IPS DF 6.9 (cell line): ENCODE measurements around the gene MISP3.
"Not testable (repeated sequence)": the region's sequence is repeated elsewhere in the genome, so short reads cannot be mapped to it uniquely, and the experiment has no call there.

Experiments
- DNase-seq: peaks from one replicate; pipeline ENCODE4 v3.0.0-alpha.2; 2013; ENCODE audit warnings: low read depth, low spot score
- H3K27ac ChIP-seq: one replicate; pipeline ENCODE4 v1.5.1; 2013; ENCODE audit warnings: low read length, control low read depth
- H3K27me3 ChIP-seq: 2 replicates; pipeline ENCODE4 v1.6.1; 2013; ENCODE audit warnings: mild to moderate bottlenecking, low read length; ENCODE audit not compliant: control insufficient read depth, insufficient read depth
- H3K36me3 ChIP-seq: 2 replicates; pipeline ENCODE4 v1.6.1; 2013; ENCODE audit warnings: low read length; ENCODE audit not compliant: control insufficient read depth, insufficient read depth
- H3K4me1 ChIP-seq: 2 replicates; pipeline ENCODE4 v1.6.1; 2013; ENCODE audit warnings: low read length; ENCODE audit not compliant: control insufficient read depth, insufficient read depth
- H3K4me3 ChIP-seq: 2 replicates; pipeline ENCODE4 v1.5.1; 2013; ENCODE audit warnings: mild to moderate bottlenecking, low read length
- H3K9me3 ChIP-seq: 2 replicates; pipeline ENCODE4 v1.6.1; 2013; ENCODE audit warnings: low read length, inconsistent platforms; ENCODE audit not compliant: control insufficient read depth, insufficient read depth
- WGBS: extraction: QIAGEN DNeasy Blood & Tissue Kit; methylation state at CpG from one replicate; pipeline ENCODE4 v1.1.7; 2013; ENCODE audit warnings: mixed read lengths, missing lambda C conversion rate; ENCODE audit not compliant: insufficient read length, insufficient coverage; 5-methylcytosine and 5-hydroxymethylcytosine counted together

The MISP3 gene

DNA sequence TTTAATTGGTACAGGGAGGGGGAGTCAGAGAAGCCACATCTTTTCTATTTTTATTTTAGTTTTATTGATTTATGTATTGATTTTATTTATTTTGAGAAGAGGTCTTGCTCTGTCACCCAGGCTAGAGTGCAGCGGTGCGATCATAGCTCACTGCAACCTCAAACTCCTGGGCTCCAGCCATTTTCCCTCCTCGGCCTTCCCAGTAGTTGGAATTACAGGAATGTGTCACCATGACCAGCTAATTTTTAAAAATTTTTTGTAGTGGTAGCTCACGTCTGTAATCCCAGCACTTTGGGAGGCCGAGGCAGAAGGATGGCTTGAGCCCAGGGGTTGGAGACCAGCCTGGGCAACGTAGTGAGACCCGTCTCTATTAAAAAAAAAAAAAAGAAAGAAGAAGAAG is 36.9 kb upstream of the MISP3 start:
- H3K9me3 ChIP-seq, result no peaks in the 10 kb centered on the region
- no peaks in the 10 kb centered on the region for H3K36me3 ChIP-seq
- no CpG with 5 or more reads among the region's 7 CpGs for WGBS
- H3K27ac ChIP-seq, result no peak overlapping the region
- no peak for DNase-seq
- no peaks in the 10 kb centered on the region for H3K27me3 ChIP-seq
- no peak overlapping the region for H3K4me3 ChIP-seq
- no peaks in the 10 kb centered on the region; the same call in 1 of the 2 replicates for H3K4me1 ChIP-seq

DNA sequence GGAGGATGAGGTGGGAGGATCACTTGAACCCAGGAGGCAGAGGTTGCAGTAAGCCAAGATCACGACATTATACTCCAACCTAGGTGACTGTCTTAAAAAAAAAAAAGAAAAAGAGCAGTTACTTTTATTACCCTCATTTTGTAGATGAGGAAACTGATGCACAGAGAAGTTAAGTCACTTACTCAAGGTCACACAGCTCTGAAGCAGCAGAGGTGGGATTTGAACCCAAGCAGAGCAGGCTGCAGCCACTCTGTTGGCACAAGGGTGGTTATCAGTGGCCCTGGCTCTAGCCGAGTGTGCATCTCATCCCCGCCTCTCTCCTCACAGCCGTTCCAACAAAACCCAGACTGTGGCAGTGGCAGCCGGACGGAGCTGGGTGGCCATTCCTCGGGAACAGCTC is 33.4 kb upstream of the MISP3 start:
- WGBS, result no CpG with 5 or more reads among the region's 7 CpGs
- Histone ChIP-seq H3K4me1 (no peaks in the 10 kb centered on the region), H3K27me3 (no peaks in the 10 kb centered on the region), H3K4me3 (no peak overlapping the region), H3K36me3 (no peaks in the 10 kb centered on the region; the same call in 1 of the 2 replicates), H3K9me3 (no peaks in the 10 kb centered on the region), H3K27ac (no peak overlapping the region)
- no peak for DNase-seq

DNA sequence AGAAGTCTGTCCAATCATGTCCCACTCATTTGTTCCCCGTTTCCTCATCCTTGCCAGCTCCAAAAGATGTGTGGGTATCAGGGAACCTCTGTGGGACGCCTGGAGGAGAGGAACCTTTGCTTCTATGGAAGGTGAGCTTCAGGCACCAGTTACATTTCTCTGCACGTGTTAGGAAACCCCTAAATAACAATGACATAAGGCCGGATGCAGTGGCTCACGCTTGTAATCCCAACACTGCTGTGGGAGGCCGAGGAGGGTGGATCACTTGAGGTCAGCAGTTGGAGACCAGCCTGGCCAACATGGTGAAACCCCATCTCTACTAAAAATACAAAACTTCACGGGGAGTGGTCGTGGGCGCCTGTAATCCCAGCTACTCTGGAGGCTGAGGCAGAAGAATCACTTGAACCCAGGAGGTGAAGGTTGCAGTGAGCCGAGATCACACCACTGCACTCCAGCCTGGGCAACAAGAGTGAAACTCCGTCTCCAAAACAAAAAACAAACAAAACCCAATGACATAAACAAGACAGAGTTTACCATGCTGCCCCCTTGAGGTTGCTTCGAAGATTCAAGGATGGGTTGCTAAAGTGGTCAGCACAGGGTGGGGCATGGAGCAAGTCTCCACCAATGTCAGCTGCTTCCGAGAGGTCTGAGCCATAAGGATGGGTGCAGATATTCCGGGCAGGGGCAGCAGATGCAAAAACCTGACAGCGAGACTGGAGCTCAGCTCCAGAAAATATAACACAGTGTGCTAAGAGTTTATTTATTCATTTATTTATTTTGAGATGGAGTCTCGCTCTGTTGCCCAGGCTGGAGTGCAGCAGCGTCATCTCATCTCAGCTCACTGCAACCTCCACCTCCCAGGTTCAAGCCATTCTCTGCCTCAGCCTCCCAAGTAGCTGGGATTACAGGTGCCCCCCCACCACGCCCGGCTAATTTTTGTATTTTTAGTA is 29.7 kb upstream of the MISP3 start:
- WGBS, result no CpG with 5 or more reads among the region's 19 CpGs
- not testable (repeated sequence) for H3K4me3 ChIP-seq, DNase-seq

DNA sequence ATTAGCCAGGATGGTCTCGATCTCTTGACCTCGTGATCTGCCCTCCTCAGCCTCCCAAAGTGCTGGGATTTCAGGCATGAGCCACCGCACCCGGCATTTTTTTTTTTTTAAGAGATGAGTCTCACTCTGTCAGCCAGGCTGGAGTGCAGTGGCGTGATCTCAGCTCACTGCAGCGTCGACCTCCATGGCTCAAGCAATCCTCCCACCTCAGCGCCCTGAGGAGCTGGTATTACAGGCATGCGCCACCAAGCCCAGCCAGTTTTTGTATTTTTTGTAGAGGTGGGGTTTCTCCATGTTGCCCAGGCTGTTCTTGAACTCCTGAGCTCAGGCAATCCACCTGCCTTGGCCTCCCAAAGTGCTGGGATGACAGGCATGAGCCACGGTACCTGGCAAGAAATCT is 24.7 kb upstream of the MISP3 start:
- not testable (repeated sequence) for DNase-seq, H3K9me3 ChIP-seq, H3K4me1 ChIP-seq, H3K36me3 ChIP-seq, H3K27me3 ChIP-seq, H3K27ac ChIP-seq, H3K4me3 ChIP-seq
- WGBS, result no CpG with 5 or more reads among the region's 10 CpGs

More for the DNA sequence above, 29.7 kb upstream of the MISP3 start:
- not testable (repeated sequence) for H3K4me1 ChIP-seq, H3K27ac ChIP-seq, H3K27me3 ChIP-seq, H3K36me3 ChIP-seq, H3K9me3 ChIP-seq

DNA sequence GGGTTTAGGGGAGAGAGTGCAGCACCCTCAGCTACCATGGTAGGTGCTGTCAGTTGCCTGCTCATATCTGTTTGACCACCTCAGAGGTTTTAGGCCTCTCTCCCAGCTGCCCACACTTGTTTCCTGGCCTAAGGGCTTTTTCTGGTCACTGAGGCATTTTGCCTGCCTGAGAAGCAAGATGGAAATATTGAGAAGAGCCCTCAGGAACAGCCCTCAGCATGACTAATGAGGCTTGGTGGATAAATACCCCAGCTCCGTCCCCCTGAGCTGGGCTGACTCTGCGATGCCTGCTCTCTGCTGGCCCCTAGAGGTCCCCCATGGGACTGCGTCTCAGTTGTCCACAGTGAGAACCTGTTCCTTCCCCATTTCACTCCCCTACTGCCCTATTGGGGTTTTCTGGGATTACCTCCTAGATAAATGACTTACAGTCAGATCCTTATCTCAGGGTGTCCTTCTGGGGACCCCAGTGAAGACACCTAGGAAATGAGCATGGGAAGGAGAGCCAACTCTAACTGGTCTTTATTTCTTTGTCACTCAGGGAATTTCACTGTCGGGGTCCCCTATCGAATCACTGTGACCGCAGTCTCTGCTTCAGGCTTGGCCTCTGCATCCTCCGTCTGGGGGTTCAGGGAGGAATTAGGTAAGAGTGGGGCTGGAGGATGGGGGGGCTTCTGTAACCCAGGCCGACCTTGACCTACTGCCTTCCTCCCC is 24.0 kb upstream of the MISP3 start:
- Histone ChIP-seq H3K27me3 (no peaks in the 10 kb centered on the region), H3K9me3 (no peaks in the 10 kb centered on the region), H3K36me3 (no peaks in the 10 kb centered on the region; the same call in 1 of the 2 replicates), H3K4me1 (no peaks in the 10 kb centered on the region), H3K27ac (no peak overlapping the region), H3K4me3 (no peak overlapping the region)
- DNase-seq, result no peak
- no CpG with 5 or more reads among the region's 8 CpGs for WGBS

DNA sequence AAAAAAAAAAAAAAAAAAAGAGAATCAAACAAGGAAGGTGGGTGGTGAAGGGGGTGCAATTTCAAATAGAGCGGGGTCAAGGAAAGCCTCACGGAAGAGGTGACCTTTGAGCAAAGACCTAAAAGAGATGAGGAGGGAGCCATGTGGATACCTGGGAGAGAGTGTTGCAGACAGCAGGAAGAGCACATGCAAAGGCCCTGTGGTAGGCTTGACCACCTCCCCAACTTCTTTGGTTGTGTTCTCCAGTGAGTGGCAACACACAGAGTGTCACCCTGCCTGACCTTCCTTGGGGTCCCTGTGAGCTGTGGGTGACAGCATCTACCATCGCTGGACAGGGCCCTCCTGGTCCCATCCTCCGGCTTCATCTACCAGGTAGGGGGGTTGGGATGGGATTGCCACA is 22.1 kb upstream of the MISP3 start:
- Histone ChIP-seq H3K27me3 (no peaks in the 10 kb centered on the region), H3K4me1 (no peaks in the 10 kb centered on the region), H3K36me3 (no peaks in the 10 kb centered on the region; the same call in 1 of the 2 replicates), H3K9me3 (no peaks in the 10 kb centered on the region), H3K27ac (no peak overlapping the region), H3K4me3 (no peak overlapping the region)
- DNase-seq, result no peak
- no CpG with 5 or more reads among the region's 4 CpGs for WGBS

DNA sequence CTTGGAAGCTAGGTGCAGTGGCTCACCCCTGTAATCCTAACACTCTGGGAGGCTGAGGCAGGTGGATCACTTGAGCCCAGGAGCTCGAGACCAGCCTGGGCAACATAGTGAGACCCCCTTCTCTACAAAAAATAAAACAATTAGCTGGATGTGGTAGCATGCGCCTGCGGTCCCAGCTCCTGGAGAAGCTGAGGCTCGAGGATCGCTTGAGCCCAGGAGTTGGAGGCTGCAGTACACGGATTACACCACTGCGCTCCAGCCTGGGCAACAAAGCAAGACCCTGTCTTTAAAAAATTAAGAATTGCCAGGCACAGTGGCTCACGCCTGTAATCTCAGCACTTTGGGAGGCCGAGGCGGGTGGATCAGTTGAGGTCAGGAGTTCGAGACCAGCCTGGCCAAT is 21.6 kb upstream of the MISP3 start:
- not testable (repeated sequence) for H3K36me3 ChIP-seq, H3K4me1 ChIP-seq, H3K4me3 ChIP-seq, H3K27ac ChIP-seq, H3K9me3 ChIP-seq, DNase-seq, H3K27me3 ChIP-seq
- no CpG with 5 or more reads among the region's 11 CpGs for WGBS

DNA sequence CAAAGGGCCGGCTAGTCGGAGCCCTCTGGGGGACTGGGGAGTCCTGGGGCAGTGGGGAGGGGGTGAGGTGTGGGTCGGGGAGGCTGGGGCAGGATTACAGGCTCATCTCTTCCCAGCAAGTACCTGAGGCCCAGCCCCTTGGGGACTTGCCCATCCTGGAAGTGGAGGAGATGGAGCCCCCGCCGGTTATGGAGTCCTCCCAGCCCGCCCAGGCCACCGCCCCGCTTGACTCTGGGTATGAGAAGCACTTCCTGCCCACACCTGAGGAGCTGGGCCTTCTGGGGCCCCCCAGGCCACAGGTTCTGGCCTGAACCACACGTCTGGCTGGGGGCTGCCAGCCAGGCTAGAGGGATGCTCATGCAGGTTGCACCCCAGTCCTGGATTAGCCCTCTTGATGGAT is 20.6 kb upstream of the MISP3 start:
- H3K4me3 ChIP-seq, result no peak overlapping the region
- H3K4me1 ChIP-seq, result no peaks in the 10 kb centered on the region
- no peak for DNase-seq
- no peaks in the 10 kb centered on the region; the same call in 1 of the 2 replicates for H3K36me3 ChIP-seq
- H3K27ac ChIP-seq, result no peak overlapping the region
- H3K9me3 ChIP-seq, result no peaks in the 10 kb centered on the region
- no CpG with 5 or more reads among the region's 9 CpGs for WGBS
- H3K27me3 ChIP-seq, result no peaks in the 10 kb centered on the region

DNA sequence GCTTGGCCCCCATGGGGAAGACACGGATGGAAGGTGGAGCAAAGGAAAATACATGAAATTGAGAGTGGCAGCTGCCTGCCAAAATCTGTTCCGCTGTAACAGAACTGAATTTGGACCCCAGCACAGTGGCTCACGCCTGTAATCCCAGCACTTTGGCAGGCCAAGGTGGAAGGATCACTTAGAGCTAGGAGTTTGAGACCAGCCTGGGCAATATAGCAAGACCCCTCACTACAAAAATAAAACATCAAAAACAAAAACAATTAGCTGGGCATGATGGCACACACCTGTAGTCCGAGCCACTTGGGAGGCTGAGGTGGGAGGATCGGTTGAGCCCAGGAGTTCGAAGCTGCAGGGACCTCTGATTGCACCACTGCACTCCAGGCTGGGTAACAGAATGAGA is 20.1 kb upstream of the MISP3 start:
- Histone ChIP-seq H3K27me3 (no peaks in the 10 kb centered on the region), H3K4me3 (no peak overlapping the region), H3K9me3 (no peaks in the 10 kb centered on the region), H3K36me3 (no peaks in the 10 kb centered on the region; the same call in 1 of the 2 replicates), H3K4me1 (no peaks in the 10 kb centered on the region), H3K27ac (no peak overlapping the region)
- no CpG with 5 or more reads among the region's 6 CpGs for WGBS
- no peak for DNase-seq

DNA sequence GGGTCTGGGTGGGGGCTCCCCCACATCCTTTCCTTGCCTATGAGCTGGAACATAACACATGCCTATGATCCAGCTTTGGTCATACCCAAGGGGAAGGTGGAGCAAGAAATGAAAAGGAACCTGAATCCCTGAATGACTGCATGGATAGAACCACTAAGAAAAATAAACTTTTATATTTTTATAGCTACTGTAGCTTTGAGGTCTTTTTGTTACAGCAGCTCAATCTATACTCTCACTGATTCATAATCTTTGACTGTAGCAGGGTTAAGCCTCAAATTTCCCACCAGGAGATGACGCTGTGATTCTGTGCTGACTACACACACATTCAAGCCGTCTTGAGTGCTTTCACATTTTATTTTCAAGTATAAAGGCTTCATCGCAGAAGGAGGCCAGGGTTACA is 19.6 kb upstream of the MISP3 start:
- H3K36me3 ChIP-seq, result no peaks in the 10 kb centered on the region; the same call in 1 of the 2 replicates
- no peaks in the 10 kb centered on the region for H3K4me1 ChIP-seq
- no peak overlapping the region for H3K4me3 ChIP-seq
- no CpG with 5 or more reads among the region's 3 CpGs for WGBS
- H3K27ac ChIP-seq, result no peak overlapping the region
- H3K9me3 ChIP-seq, result no peaks in the 10 kb centered on the region
- no peak for DNase-seq
- H3K27me3 ChIP-seq, result no peaks in the 10 kb centered on the region
